Measurements from ENCODE around the gene CCR2. TPM values are rescaled to one million over a fixed set of nuclear protein-coding genes. Genes with fewer than 3 reads are reported as not detected.
"Not testable (repeated sequence)": the region's sequence is repeated elsewhere in the genome, so short reads cannot be mapped to it uniquely, and the experiment has no call there.

CCR2 gene
- total RNA-seq = 0.41 TPM

DNA sequence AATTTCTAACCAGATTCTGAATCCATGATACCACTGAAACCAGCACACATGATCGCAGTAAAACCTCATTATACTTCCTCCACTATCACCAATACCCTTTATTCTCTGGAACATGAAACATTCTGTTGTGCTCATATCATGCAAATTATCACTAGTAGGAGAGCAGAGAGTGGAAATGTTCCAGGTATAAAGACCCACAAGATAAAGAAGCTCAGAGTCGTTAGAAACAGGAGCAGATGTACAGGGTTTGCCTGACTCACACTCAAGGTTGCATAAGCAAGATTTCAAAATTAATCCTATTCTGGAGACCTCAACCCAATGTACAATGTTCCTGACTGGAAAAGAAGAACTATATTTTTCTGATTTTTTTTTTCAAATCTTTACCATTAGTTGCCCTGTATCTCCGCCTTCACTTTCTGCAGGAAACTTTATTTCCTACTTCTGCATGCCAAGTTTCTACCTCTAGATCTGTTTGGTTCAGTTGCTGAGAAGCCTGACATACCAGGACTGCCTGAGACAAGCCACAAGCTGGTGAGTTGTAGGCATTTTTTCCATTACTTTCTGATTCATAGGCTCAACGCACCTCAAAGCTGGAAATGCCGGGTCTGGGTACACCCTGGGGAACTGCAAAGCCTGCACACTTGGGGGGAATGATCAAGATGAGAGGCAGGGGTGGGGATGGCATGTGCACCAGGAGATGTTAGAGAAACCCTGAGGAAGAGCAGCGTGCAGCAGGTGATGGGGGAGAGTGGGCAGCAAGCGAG, at the start of gene CCR2:
TSS of gene CCR2 (plus strand) at position 465 of the 764 bp plus-strand sequence. CDS start 3,417 bp downstream, outside the sequence.
- no peak for FAIRE-seq
- no peak for DNase-seq (ENCODE audit: low spot score in 2 of 2)

DNA sequence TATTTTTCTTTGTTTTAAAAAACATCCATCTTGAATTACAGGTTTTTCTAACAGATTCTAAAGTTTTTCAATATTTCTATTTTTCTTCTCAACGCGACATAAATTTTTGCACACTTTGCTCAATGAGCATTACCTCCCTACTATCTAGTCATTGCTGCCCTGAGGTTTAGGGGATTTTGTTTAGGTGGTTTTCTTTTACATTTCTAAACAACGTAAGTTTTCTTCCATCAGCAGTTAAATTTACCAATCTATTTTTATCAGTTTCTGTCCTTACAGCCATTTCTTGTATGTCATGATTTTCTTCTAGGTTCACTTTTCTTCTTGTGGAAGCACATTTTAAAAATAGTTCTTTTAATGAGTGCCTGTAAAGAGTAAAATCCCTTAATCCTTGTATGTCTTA, 49.2 kb upstream of the CCR2 start:
- DNase-seq (ENCODE audit: low spot score in 2 of 2) (no peak), FAIRE-seq (peak; percentile 3)

DNA sequence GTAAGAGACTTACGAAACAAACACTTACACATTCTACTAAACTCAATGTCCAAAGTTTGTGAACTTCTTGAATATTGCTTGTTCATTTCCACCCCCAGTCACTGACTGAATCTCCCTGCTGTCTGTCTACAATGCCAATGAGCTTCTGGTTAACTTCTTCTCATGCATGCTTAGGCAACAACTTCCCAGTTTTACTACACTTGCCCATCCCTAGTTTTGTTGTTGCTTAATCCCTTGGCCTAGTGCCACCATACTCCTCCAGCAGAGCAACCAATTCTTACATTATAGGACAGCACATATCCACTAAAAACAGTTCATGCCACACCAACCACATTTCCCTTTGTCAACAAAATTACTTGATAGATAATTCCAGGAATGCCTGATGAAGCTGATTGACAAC, 40.9 kb upstream of the CCR2 start:
- FAIRE-seq = no peak
- no peak for DNase-seq (ENCODE audit: low spot score in 2 of 2)

DNA sequence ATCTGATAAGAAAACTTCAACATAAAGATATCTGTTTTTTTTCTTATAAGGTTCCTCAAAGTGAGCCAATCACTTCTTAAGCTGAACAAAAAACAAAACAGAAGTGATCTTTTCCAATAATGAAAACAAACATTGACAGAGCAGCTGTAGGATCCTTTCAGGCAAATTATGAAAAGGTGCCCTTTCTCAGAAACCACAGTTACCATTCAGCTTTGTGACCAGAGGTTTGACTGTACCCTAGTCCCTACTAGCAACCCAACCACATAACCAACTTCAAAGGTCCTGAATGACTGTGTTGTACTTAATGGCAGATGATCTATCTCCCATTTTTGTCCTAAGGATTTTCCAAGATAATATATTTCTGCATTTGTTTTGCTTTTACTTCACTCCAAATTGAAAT, 39.4 kb upstream of the CCR2 start:
- FAIRE-seq (no peak), DNase-seq (ENCODE audit: low spot score in 2 of 2) (no peak)

DNA sequence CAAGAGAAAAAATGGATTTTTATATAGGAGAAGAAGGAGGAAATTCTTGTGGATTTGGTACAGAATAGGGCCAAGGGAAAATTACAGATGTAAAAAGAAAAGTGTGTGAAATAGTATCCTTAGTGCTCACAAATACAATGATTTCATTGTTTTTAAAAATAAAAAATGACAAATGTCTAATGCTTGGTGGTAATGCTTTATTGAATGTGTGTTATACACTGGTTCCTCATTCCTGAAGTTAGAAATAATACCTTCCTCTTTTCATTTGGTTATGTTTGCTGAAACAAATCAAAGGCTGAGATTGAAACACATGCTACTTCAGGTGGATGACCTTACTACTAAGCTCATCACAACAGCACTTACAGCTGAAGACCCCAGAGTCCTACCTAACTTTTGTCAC, 37.7 kb upstream of the CCR2 start:
- DNase-seq (ENCODE audit: low spot score in 2 of 2) = no peak
- no peak for FAIRE-seq

DNA sequence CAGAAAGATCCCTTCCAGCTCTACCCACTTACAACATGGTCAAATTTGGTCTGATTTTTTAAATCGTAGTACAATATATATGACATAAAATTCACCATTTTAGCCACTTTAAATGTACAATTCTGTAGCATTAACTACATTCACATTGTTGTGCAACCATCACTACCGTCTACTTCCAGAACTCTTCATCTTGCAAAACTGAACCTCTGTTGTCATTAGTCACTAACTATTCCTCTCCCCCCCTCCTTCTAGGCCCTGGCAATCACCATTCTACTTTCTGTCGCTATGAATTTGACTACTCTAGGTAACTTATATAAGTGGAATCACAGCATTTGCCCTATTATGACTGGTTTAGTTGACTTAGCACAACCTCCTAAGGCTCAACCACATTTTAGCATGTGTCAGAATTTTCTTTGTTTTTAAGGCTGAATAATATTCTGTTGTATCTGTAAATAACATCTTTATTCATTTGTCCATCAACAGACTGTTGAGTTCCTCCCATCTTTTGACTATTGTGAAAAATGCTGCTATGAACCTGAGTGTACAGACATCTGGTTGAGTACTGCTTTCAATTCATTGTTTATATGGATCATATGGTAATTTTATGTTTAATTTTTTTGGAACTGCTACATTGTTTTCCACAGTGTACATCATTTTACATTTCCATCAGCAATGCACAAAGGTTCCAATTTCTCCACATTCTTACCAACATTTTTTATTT, 35.5 kb upstream of the CCR2 start:
- DNase-seq (ENCODE audit: low spot score in 2 of 2) (no peak), FAIRE-seq (no peak)

DNA sequence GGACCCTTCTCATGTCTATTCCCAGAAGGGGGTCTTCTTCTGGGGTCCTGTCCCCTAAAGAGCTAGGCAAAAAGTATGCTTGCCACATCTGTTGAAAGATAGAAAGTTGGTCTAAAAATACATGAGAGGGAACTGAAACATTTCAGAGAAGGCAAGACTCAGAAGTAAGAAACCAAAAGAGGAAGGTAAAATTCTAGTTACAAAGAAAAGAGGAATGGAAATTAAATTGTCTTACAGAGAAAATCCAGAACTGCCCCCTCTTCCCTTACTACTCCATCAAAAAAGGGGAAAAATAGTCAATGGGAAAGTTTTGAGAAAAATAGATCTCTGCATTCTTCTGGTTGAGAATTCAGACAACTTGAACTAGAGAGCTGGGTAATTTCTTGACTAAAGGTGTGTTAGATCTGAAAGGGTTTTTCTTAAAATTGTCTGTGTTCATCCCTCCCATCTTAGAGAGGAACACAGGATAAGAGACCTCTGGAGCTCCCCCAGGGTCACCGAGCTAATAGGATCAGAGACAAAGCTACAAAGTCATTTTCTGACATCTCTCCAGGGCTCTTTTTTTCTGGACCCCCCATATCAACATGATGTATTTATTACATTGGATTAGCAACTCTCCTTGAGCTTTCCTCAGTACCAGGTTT, 32.3 kb upstream of the CCR2 start:
- DNase-seq (ENCODE audit: low spot score in 2 of 2) (no peak), FAIRE-seq (no peak)

DNA sequence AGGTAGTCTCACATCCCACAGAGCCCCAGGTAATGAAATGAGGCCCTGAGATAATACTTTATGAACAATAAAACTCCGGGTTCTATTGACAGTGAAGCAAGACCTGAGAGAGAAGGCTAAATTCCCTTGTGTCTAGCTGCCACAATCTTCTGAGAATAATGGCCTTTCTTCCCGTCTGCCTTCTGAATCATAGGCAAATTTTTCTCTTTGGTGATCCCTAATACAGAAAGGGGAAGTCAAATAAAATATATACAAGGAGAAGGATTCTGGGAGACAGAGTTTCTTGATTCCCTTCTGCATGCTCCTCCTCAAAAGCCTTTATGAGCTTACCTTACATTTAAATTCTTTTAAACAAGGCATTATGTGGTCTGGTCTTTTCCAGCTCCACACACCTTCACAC, 29.9 kb upstream of the CCR2 start:
- no peak for FAIRE-seq
- DNase-seq (ENCODE audit: low spot score in 2 of 2) = no peak

DNA sequence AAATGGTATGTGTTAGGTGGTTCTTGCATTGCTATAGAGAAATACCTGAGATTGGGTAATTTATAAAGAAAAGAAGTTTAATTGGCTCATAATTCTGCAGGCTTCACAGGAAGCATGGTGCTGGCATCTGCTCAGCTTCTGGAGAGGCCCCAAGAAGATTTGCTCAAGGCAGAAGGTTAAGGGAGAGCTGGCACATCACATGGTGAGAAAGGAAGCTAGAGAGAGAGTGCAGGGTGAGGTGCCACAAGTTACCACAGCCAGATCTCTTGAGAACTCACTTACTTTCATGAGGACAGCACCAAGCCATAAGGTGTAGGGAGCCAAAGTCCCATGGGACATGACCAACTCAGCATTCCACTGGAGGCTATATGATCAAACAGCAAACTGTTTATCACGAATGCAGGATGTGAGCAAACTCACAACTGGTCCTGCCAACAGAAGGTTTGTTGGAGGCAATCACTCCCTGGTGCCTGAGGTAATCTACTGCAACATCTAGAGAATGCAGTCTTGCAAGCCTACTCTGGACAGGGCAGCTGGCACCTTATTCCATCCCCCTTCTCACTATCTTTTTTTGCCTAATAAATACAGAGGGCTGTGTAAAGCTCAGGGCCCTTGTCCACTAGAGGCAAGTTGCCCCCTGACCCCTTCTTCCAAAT, 28.1 kb upstream of the CCR2 start:
- FAIRE-seq (no peak), DNase-seq (ENCODE audit: low spot score in 2 of 2) (no peak)

DNA sequence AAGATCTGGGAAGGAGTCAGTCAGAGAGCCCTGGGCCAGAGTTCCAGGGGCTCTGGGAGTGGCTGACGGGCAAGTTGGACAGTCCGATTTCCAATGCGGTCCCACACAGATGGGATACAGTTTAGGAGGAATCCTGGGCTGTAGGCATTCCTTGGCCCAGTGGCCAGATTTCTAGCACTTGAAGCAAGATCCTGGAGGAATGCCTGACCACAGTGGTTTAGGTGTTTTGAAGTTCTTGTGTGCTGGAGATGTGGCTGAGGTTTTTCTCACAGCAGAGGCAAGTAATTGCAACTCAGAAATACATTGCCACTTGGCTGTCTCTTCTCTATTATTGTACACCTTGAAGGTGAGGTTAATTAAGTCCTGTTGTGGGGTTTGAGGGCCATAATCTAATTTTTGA, 23.2 kb upstream of the CCR2 start:
- not testable (repeated sequence) for DNase-seq (ENCODE audit: low spot score in 2 of 2); FAIRE-seq

DNA sequence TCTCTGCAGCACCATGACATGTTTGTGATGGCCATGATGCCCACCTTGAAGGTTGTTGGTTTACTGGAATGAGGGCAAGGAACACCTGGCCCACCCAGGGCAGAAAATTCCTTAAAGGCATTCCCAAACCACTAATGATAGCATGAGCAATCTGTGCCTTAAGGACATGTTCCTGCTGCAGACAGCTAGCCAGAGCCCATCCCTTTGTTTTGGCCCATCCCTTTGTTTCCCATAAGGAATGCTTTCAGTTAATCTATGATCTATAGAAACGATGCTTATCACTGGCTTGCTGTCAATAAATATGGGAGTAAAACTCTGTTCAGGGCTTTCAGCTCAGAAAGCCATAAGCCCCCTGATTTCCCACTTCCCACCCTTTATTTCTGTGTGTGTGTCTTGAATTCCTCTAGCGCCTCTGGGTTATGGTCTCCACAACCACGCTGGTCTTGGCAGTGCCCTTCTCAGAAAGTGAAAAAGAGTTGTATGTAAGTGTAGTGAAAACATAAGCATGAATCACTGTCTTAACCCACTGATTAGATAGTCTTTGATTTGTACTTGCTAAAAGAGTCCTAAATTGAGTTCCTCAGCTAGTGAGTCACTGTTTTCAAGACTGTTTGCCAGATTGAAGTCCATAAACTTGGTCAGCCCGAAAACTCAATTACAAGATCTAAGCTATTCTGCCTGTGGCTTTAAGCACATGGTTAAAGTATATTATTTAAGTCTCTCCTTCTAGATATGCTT, 19.0 kb upstream of the CCR2 start:
- no peak for DNase-seq (ENCODE audit: low spot score in 2 of 2)
- no peak for FAIRE-seq

DNA sequence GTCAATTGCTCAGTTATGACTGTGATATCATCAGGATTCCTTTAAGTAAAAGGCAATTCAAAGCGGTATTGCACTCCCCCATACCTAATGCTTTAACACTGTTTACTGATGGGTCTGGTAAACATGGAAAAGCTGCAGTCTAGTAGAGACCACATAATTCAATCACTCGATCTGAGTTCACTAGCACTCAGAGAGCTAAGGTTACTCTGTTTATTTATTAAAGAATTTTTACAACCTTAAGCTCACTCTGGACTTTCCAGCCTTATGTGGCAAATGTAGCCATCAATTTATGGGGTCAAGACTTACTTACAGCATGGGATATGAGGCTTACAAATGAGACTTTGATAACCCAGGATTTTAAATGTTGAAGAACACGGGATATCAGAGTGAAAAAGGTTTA, 18.4 kb upstream of the CCR2 start:
- DNase-seq (ENCODE audit: low spot score in 2 of 2) = no peak
- FAIRE-seq = no peak

DNA sequence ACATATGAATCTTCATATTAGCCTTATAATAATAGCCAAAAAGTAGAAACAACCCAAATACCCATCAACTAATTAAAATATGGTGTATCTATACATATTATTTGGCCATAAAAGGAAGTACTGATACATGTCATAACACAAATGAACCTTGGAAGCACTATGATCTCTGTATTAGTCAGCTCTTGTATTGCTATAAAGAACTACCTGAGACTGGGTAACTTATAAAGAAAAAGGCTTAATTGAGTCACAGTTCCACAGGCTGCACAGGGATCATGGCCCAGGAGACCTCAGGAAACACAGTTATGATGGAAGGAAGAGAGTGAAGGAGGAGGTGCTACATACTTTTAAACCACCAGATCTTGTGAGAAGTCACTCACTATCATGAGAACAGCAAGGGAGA, 16.0 kb upstream of the CCR2 start:
- DNase-seq (ENCODE audit: low spot score in 2 of 2) = no peak
- no peak for FAIRE-seq

DNA sequence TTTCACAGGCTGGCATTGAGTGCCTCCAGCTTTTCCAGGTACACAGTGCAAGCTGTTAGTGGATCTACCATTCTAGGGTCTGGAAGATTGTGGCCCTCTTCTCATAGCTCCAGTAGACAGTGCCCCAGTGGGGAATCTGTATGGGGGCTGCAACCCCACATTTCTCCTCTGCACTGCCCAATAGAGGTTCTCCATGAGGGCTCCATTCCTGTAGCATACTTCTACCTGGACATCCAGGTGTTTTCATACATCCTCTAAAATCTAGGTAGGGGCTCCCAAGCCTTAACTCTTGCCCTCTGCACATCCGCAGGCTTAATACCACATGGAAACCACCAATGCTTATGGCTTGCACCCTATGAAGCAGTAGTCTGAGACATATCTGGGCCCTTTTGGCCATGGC, 15.1 kb upstream of the CCR2 start:
- FAIRE-seq (no peak), DNase-seq (ENCODE audit: low spot score in 2 of 2) (no peak)

DNA sequence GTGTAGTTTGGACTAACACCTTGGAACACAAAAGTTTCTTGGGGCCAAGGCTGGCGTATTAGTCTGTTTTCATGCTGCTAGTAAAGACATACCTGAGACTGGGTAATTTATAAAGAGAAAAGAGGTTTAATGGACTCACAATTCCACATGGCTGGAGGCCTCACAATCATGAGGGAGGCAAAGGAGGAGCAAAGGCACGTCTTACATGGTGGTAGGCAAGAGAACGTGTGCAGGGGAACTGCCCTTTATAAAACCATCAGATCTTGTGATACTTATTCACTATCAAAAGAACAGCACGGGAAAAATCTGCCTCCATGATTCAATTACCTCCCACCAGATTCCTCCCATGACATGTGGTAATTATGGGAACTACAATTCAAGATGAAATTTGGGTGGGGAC, 9.4 kb upstream of the CCR2 start:
- FAIRE-seq = no peak

DNA sequence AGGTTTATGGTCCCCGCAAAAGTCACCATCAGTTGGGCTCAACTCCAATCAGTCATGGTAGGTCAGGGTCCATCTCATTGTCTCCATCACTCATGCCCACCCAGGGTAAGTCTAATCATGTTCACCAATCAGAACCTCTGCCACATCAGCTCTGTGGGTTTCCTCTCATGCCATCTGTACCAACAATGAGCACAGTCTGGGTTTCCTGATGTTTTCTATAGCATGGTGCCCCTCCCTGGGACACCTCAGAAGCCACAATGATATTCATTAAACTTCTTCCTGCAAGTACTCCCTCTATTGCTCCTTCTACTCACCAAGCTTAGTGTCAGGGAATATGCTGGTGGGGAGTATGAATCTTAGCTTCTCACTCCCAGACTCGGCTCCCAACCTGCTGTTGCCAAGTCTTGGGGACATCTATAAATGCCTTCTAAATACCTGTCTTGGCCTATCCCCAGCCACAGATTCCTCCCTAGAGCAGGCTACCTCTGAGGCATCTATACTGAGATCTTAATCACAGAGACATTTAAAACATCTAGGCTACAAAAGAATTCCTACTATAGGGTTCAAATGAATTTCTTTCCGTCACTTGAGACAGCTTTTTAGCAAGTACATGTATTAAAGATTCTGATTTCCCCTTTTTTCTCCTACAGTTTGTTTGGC, 5.0 kb upstream of the CCR2 start:
- FAIRE-seq (no peak), DNase-seq (ENCODE audit: low spot score in 2 of 2) (no peak)

More for the DNA sequence above, 9.4 kb upstream of the CCR2 start:
- no peak for DNase-seq (ENCODE audit: low spot score in 2 of 2)

DNA sequence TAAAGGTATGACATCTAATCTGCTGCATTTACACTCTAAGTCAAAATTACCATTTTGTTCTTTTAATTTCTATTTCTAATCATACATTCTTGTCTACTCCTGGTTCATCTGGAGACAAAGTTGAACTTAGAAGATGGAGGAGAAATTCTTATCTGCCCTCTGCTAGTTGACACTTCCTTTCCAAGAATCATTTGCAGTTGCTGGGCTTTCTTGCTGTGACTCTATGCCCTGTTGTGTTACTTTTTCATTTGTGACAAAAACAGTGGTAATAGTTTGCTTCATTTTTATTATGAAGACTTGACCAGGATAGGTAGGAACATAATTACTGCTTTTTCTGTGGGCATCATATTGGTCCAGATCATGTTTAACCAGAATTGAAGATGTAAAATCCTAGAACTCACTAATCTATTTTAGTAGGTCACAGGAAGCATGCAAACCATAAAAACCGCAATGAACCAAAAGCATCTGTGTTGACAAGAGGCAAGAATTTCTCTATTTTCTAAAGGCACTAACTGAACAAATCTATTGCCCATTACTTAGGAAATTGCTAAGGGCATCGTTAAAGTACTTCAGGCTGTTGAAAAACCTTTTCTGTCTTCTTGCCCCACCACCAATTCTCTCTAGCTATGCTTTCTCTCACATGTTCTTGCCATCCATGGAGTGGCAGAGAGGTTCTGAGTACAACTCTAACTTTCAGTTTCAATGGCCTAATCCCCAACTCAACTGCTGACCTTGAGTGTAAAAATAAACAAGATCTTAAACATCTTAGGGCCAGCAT, 4.2 kb upstream of the CCR2 start:
- FAIRE-seq (no peak), DNase-seq (ENCODE audit: low spot score in 2 of 2) (no peak)

DNA sequence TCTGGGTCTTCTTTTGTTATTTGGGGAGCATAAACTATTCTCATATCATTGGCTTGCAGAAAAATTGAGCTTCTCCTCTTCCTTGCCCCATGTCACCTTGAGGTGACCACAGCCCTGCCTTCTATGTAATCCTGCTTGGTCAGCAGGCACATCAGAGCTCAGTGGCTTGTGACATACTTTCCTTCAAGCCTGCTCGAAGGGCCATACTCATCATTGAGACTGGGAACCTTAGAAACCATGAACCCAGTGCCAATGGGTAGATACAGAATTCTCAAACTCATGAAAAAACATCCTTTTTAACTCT, 3.7 kb upstream of the CCR2 start:
- FAIRE-seq (no peak), DNase-seq (ENCODE audit: low spot score in 2 of 2) (no peak)

DNA sequence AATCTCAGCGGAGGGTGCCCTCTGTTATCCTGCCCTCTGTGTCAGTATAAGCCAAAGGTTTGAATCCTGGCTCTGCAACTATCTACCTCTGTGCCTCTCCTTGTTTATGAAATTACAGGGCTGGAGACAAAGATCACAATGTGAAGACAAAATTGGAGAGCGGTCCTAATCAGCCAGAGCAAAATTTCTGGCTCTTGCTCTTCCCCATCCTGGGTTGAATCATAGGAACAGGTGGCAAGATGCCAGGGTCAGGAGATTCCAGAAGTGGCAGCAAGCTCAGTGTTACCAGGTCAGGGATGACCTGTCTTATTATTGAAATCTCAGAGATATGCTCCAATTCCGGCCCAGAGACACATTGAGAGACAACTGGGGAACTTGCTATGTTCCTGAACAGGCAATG, 2.3 kb upstream of the CCR2 start:
- no peak for DNase-seq (ENCODE audit: low spot score in 2 of 2)

More for the DNA sequence above, 2.3 kb upstream of the CCR2 start:
- FAIRE-seq = no peak

Measured in frontal cortex (tissue), 4 donors.